Activated naive CD8-positive, alpha-beta T cell treated with anti-CD3 and anti-CD28 coated beads for 36 hours (primary cell): ENCODE data around the gene BPIFA2. TPM values are rescaled to one million over a fixed set of nuclear protein-coding genes. Genes with fewer than 3 reads are reported as not detected.
A peak's percentile ranks its signal among the peaks of the same experiment; 100 is the strongest.

Source experiments
- DNase-seq: peaks from one replicate; pipeline ENCODE4 v3.0.0; 2021
- H3K27ac Mint-ChIP-seq: one replicate; pipeline ENCODE4 v1.8.0; 2022; ENCODE audit warnings: mild to moderate bottlenecking, moderate library complexity, mixed read lengths
- H3K27me3 Mint-ChIP-seq: one replicate; pipeline ENCODE4 v1.8.0; 2022; ENCODE audit warnings: mild to moderate bottlenecking, mixed read lengths
- H3K36me3 Mint-ChIP-seq: one replicate; pipeline ENCODE4 v1.8.0; 2021; ENCODE audit warnings: mild to moderate bottlenecking, mixed read lengths
- H3K4me1 Mint-ChIP-seq: one replicate; pipeline ENCODE4 v1.8.0; 2021; ENCODE audit warnings: mixed read lengths
- H3K4me3 Mint-ChIP-seq: one replicate; pipeline ENCODE4 v1.8.0; 2022; ENCODE audit warnings: mild to moderate bottlenecking, moderate library complexity, mixed read lengths
- H3K9me3 Mint-ChIP-seq: one replicate; pipeline ENCODE4 v1.8.0; 2022; ENCODE audit warnings: mixed read lengths
- total RNA-seq, 2 experiments: library from RNA; stranded (reverse); gene quantifications; one replicate each; pipeline ENCODE4 v1.2.3, GENCODE V29; 2021

The BPIFA2 gene
- total RNA-seq, 2 experiments from 2014 or later, result not detected

DNA sequence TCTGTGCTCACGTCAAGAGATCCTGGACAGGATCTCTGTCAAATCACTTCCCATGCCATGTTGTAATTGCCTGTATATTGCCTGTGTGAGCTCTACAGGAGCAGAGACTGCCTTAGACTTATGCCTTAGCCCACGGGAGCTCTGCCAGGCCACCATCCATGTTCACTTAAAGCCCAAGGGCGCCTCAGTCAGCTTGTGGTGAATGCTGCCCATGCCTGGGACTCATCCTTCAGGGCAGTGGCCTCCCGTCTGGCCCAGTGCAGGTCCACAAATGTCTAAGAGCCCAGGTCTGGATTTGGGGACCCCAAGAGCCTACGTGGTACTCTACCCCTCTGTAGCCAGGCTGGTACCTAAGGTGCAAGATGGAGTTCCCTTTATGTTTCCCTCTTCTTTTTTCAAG is 22.4 kb upstream of the BPIFA2 start:
- Mint-ChIP-seq H3K9me3 (no peaks in the 10 kb centered on the region), H3K4me1 (no peaks in the 10 kb centered on the region), H3K27ac (no peak overlapping the region), H3K36me3 (no peaks in the 10 kb centered on the region), H3K4me3 (no peak overlapping the region), H3K27me3 (peaks cover 23% of the 10 kb centered on the region)
- DNase-seq, result no peak

DNA sequence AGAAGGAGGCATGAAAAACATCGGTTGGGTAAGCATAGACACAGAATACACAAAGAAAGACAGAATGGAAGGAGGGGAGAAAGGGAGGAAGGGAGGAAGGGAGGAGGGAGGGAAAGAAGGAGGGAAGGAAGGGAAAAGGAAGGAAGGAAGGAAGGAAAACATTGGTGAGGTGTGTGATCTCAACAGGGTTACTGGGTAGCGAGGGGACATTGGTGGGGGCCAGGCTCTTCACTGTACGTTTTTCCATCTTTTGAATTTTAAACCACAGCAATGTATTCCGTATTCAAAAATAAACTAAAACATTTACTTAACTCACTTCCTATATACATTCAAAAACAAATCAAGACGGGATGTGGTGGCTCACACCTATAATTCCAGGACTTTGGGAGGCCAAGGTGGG is 20.7 kb upstream of the BPIFA2 start:
- Mint-ChIP-seq H3K4me1 (no peaks in the 10 kb centered on the region), H3K36me3 (no peaks in the 10 kb centered on the region), H3K4me3 (no peak overlapping the region), H3K27me3 (peaks cover 23% of the 10 kb centered on the region), H3K27ac (no peak overlapping the region), H3K9me3 (no peaks in the 10 kb centered on the region)
- DNase-seq, result no peak

DNA sequence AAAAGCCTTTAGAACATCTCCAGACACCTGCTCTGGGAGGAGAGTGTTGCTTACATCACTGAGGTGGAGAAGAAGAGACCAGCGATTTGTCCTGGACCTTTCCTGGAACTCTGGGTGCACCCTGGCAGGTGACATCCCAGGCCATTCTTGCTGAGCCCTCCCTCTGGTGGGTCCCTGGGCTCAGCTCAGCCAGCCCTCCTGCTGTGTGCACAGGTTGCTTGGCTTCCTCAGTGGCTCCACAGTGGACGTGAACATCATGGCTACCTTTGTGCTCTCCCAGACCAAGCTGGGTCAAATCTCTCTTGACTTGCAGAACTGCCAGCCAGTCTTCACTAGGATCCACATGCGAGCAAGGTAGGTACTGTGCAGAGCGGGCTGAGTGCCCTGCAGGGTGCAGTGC is 19.9 kb upstream of the BPIFA2 start:
- H3K27me3 Mint-ChIP-seq, result peaks cover 26% of the 10 kb centered on the region
- no peak for DNase-seq
- no peaks in the 10 kb centered on the region for H3K4me1 Mint-ChIP-seq
- H3K9me3 Mint-ChIP-seq, result no peaks in the 10 kb centered on the region
- H3K27ac Mint-ChIP-seq, result no peak overlapping the region
- no peaks in the 10 kb centered on the region for H3K36me3 Mint-ChIP-seq
- H3K4me3 Mint-ChIP-seq, result no peak overlapping the region

DNA sequence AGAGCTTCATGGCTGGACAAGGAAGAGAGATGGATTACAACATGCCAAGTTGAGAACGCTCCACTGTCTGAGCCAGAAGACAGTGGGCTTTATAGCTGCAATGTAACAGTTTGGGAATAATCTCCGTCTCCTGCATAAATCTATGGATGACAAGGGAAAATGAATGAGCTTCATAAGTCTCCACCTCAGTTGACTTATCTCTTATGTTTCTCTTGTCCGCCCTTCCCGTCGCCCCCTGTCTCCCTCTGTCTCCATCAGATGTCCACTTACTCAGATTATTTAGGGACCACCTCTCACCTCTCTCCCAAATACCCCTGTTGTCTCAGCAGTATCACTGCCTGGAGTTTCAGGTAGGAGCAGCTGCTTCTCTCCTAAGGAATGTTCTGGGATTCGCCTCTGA is 13.7 kb upstream of the BPIFA2 start:
- DNase-seq, result no peak
- peaks cover 23% of the 10 kb centered on the region for H3K27me3 Mint-ChIP-seq
- H3K36me3 Mint-ChIP-seq, result no peaks in the 10 kb centered on the region
- H3K27ac Mint-ChIP-seq, result no peak overlapping the region
- H3K4me1 Mint-ChIP-seq, result no peaks in the 10 kb centered on the region
- no peaks in the 10 kb centered on the region for H3K9me3 Mint-ChIP-seq
- H3K4me3 Mint-ChIP-seq, result no peak overlapping the region

DNA sequence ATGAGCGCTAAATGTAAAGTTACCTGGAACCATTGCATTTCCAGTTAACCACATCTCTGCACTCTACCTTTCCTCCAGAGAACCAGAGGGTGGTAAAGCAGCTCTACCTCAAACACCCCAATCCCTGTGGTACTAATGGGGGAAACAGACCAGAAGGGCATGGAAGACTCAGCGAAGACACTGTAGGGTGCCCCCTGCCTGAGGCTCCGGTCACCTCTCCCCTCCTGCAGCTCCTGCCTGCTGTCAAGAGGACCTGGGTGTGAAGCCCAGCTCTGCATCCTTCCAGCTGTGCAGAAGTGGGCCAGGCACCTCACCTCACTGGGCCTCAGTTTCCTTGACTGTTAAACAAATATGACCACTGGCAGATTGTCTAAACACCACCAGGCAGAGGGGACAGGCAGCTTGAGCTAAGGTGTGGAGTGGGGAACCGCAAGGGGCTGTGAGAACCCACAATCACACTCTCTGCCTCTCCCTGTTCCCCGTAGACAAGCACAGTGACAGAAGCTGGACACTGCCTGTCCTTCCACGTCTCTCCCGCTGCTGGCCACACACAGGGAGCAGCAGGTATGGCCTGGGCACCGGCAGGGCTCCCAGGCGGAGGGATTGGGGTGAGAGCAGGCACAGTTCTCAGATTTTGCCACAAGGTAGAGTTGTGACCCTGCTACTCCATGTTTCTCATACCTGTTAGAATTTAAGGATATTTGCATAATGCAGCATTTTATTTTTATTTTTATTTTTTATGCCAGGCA is 9.1 kb upstream of the BPIFA2 start:
- Mint-ChIP-seq H3K9me3 (no peaks in the 10 kb centered on the region), H3K4me3 (no peak overlapping the region), H3K27ac (no peak overlapping the region), H3K4me1 (no peaks in the 10 kb centered on the region), H3K36me3 (no peaks in the 10 kb centered on the region), H3K27me3 (peaks cover 12% of the 10 kb centered on the region)
- no peak for DNase-seq

DNA sequence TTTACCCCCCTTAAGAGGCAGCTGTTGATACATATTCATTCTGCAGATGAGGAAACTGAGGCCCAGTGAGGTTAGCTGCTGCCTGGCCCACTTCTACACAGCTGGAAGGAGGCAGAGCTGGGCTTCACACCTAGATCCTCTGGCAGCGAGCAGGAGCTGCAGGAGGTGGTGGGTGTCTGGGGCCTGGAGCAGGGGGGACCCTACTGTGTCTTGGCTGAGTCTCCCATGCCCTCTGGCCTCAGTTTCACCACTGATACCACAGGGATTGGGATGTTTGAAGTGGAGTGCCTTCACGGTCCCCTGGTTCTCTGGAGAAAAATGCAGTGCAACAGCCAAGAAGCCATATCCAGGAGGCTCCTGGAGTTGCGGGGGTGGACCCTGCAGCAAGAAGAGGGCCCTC is 8.2 kb upstream of the BPIFA2 start:
- Mint-ChIP-seq H3K4me3 (no peak overlapping the region), H3K4me1 (no peaks in the 10 kb centered on the region), H3K36me3 (no peaks in the 10 kb centered on the region), H3K27ac (no peak overlapping the region), H3K9me3 (no peaks in the 10 kb centered on the region), H3K27me3 (peaks cover 9% of the 10 kb centered on the region)
- DNase-seq, result no peak

DNA sequence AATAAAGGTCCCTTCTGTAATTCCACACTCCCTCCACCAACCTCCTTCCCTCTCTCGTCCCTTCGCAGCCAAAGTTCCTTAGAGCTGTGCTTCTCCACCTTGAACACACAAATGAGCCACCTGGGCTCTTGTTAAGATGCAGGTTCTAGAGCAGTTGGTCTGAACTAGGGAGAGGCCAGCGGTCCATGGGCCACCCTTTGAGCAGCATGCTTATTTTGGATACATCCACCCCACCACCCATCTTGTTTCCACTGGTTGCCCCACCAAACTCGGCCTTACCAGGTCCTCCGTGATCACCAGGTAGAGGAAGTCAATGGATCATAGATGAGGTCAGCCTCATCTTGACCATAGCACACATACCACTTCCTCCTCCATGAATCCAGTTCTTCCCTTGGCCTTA is 7.3 kb upstream of the BPIFA2 start:
- Mint-ChIP-seq H3K27me3 (peaks cover 5% of the 10 kb centered on the region), H3K4me3 (no peak overlapping the region), H3K4me1 (no peaks in the 10 kb centered on the region), H3K27ac (no peak overlapping the region), H3K9me3 (no peaks in the 10 kb centered on the region), H3K36me3 (no peaks in the 10 kb centered on the region)
- no peak for DNase-seq

DNA sequence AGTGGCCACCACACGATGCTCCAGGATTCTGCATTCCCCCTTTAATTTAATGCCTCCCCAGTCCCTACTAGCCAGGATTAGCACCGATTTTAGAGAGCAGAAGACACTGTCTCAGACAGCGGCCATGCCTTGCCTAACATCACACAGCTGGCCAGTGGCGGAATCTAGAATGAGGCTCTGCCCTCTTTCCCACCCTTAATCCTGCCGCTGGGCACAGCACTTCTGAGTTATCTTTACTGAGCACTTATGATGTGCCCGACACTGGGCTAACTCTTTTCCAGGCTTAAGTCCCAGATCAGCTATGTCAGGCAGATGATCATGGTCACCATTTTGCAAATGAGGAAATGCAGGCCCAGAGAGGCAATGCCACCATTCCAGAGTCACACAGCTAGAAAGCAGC is 5.6 kb upstream of the BPIFA2 start:
- DNase-seq, result no peak
- H3K36me3 Mint-ChIP-seq, result no peaks in the 10 kb centered on the region
- H3K4me3 Mint-ChIP-seq, result no peak overlapping the region
- H3K27ac Mint-ChIP-seq, result no peak overlapping the region
- no peaks in the 10 kb centered on the region for H3K4me1 Mint-ChIP-seq
- no peaks in the 10 kb centered on the region for H3K9me3 Mint-ChIP-seq
- no peaks in the 10 kb centered on the region for H3K27me3 Mint-ChIP-seq

DNA sequence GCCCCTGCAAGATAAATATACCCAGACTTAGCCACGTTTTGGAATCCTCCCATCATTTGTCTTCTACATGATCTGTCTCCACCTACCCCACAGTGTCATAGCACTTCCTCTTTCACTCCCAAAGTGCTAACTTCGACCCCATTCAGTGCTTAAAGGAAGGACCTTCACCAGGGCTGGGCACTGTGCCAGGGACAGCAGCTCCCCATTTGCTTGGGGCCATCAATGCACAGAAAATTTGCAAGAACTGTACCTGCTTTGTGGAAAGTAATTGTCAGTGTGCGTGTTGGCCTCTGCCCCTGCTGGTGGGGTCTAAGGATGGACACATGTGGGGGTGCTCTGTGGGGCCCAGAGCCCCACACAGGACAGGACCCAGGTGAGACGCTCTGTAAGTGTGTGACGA is 5.2 kb upstream of the BPIFA2 start:
- no peaks in the 10 kb centered on the region for H3K4me1 Mint-ChIP-seq
- H3K4me3 Mint-ChIP-seq, result no peak overlapping the region
- H3K9me3 Mint-ChIP-seq, result no peaks in the 10 kb centered on the region
- no peaks in the 10 kb centered on the region for H3K27me3 Mint-ChIP-seq
- no peak overlapping the region for H3K27ac Mint-ChIP-seq
- DNase-seq, result no peak
- no peaks in the 10 kb centered on the region for H3K36me3 Mint-ChIP-seq

DNA sequence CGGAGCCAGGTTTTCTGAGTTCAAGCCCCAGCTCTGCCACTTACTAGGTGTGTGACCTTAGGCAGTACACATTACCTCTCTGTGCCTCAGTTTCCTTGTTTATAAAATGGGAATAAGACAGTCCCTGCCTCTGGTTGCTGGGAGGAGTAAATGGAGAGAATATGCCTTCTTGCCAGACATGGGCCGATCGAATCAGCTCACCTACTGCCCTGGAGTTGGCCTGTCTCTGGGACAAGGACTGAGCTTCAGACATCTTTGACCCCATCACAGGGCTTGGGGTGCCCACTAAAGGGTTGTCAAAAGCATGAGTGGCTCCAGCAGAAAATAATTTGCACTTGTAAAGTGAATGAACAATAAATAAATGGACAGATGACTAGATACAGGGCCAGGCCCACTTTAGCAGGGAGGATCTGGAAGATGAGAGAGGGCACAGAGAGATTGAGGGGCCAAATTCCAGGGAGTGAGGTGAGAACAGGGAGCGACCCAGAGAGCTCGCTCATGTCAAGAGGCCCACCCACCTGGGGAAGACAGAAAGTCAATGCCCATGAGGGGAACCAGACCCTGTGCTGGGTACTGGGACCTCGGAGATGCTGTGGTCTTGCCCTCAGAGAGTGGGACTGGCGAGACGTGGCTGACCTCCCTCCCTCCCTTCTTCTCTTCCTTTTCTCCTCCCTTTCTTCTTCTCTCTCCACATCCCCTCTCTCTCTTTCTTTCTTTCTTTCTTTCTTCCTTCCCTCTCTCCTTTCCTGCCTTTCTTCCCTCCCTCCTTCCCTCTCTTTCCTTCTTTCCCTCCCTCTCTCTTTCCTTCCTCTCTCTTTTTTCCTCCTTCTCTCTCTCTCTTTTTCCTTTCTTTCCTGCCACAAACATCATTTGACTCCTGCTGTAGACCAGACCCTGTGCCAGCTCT is 3.9 kb upstream of the BPIFA2 start:
- DNase-seq, result no peak
- H3K4me3 Mint-ChIP-seq, result no peak overlapping the region
- H3K27me3 Mint-ChIP-seq, result peaks cover 3% of the 10 kb centered on the region
- peaks cover 6% of the 10 kb centered on the region for H3K9me3 Mint-ChIP-seq
- H3K27ac Mint-ChIP-seq, result no peak overlapping the region
- no peaks in the 10 kb centered on the region for H3K4me1 Mint-ChIP-seq
- peaks cover 3% of the 10 kb centered on the region for H3K36me3 Mint-ChIP-seq

DNA sequence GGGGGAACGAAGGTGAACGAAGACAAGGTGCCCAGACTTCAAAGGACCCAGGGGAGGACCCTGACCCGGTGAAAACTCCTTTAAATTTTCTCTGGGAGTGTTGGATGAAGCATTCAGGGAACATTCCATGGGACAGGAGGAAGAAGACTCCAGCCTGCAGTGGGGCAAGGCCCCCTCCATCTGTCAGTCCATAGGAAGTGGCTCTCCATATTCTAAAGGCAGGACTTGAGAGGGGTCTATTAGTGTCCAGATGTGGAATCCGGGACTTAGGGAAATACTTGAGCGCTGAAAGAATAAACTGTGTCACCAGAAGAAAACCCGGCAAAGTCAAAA is 3.2 kb upstream of the BPIFA2 start:
- Mint-ChIP-seq H3K27me3 (peaks cover 4% of the 10 kb centered on the region), H3K4me1 (no peaks in the 10 kb centered on the region), H3K27ac (no peak overlapping the region), H3K36me3 (peaks cover 3% of the 10 kb centered on the region), H3K4me3 (no peak overlapping the region), H3K9me3 (peaks cover 9% of the 10 kb centered on the region)
- DNase-seq, result no peak

DNA sequence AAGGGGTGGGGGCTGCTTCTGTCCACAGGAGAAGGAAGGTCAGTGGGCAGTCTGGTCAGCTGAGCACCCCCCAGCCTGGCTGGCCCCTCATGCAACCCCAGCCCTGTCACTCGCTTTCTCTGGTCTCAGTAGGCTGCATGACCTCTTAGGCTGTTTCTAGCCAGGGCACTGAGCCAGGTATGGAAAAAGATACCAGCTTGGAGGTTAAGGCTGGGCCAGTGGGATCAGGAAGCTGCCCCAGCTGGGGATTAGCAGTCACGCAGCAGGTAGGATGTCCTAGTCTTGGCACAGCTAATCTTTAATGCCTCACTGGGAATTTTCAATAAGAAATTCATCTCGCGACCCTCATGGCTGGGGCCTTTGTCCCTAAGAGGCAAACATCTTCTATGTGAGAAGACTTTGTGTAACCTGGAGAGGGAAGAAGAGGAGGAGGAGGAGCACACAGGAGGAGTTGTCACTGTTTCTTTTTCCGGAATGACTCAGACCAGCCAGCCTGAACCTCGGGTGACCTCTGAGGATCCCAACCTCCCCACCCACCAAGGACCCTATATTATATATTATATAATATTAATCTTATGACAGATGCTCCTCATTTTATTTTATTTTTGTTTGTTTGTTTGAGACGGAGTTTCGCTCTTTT is 2.4 kb upstream of the BPIFA2 start:
- Mint-ChIP-seq H3K27ac (no peak overlapping the region), H3K36me3 (peaks cover 3% of the 10 kb centered on the region), H3K4me1 (no peaks in the 10 kb centered on the region), H3K27me3 (peaks cover 4% of the 10 kb centered on the region), H3K4me3 (no peak overlapping the region), H3K9me3 (peaks cover 10% of the 10 kb centered on the region)
- DNase-seq, result no peak

DNA sequence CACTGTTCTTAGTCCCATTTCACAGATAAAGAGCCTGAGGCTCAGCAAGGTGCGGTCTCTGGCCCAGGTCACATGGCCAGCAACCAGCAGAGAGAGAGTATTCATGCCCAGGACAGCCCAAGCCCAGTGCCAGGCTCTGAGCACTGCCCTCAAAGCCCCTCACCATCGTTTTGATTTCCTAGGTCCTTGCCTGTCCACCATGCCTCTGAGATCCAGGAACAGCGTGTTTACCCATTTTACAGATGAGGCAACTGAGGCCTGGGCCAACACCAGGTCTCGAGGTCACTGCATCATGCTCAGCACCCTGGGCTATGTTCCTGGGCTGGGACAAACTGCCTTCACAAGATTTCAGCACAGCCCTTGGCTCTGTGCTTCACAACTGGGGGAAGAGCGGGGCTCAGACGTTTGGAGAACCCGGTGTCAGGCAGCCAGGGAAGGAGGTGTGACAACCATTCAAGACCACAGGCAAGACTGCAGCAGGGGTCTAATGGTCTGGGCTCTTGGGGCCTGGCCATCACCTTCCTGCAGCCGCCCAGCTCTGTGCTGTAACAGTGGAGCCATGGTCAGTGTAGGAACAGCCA is 1.3 kb upstream of the BPIFA2 start:
- H3K9me3 Mint-ChIP-seq, result peaks cover 17% of the 10 kb centered on the region
- H3K4me3 Mint-ChIP-seq, result no peak overlapping the region
- no peaks in the 10 kb centered on the region for H3K4me1 Mint-ChIP-seq
- peaks cover 3% of the 10 kb centered on the region for H3K36me3 Mint-ChIP-seq
- H3K27ac Mint-ChIP-seq, result no peak overlapping the region
- DNase-seq, result no peak
- H3K27me3 Mint-ChIP-seq, result peaks cover 4% of the 10 kb centered on the region

DNA sequence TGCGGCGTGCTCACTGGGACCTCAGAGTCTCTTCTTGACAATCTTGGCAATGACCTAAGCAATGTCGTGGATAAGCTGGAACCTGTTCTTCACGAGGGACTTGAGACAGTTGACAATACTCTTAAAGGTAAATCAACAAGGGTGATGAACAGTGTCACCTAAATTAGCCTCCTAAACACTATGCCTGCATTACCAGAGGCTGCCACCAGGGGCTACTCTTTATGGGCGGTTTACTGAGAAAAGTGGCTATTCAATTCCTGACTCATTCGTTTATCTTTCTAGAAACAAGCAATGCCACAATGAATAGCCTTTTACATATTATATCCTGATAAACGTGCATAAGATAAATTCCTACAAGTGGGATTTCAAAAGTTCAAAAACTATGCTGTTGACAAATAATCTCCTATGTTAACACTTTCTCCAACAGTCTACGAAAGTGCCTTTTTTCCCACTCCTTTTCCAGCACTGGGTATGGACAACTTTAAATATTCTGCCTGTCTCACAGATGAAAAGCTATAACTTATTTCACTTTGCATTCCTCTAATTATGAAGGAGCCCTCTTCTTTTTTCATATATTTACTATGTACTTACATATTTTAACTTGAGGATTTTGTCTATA is 1.3 kb downstream of the BPIFA2 start:
- H3K4me3 Mint-ChIP-seq, result no peak overlapping the region
- H3K27ac Mint-ChIP-seq, result no peak overlapping the region
- peak; percentile 25 for DNase-seq
- H3K36me3 Mint-ChIP-seq, result peaks cover 3% of the 10 kb centered on the region
- H3K9me3 Mint-ChIP-seq, result peaks cover 17% of the 10 kb centered on the region
- H3K4me1 Mint-ChIP-seq, result no peaks in the 10 kb centered on the region
- peaks cover 4% of the 10 kb centered on the region for H3K27me3 Mint-ChIP-seq

DNA sequence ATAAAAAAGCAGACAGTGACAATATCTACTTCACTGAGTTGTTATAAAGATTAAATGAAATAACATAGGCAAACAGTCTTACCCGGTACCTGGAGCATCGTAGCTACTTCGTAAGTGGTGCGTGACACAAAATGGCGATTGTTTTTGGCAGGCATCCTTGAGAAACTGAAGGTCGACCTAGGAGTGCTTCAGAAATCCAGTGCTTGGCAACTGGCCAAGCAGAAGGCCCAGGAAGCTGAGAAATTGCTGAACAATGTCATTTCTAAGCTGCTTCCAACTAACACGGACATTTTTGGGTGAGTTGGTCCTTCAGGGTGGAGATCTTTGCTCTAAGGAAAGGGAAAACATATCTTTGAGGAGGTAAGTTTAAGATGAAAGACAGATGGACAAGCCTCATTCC is 4.8 kb downstream of the BPIFA2 start:
- no peak for DNase-seq
- no peak overlapping the region for H3K27ac Mint-ChIP-seq
- peaks cover 17% of the 10 kb centered on the region for H3K9me3 Mint-ChIP-seq
- H3K4me1 Mint-ChIP-seq, result no peaks in the 10 kb centered on the region
- no peak overlapping the region for H3K4me3 Mint-ChIP-seq
- H3K27me3 Mint-ChIP-seq, result peaks cover 4% of the 10 kb centered on the region
- peaks cover 3% of the 10 kb centered on the region for H3K36me3 Mint-ChIP-seq
